HUES6 (cell line): Measurements from ENCODE around the gene ST8SIA1.

Source experiments
- H3K27ac ChIP-seq: 2 replicates; pipeline ENCODE4 v1.7.0; 2013; ENCODE audit warnings: low read depth, mild to moderate bottlenecking, low read length, inconsistent platforms
- H3K27me3 ChIP-seq: 2 replicates; pipeline ENCODE4 v1.6.1; 2013; ENCODE audit warnings: low read length; ENCODE audit not compliant: control insufficient read depth, insufficient read depth
- H3K36me3 ChIP-seq: 2 replicates; pipeline ENCODE4 v1.6.1; 2013; ENCODE audit warnings: low read length; ENCODE audit not compliant: control insufficient read depth, insufficient read depth
- H3K4me1 ChIP-seq: 2 replicates; pipeline ENCODE4 v1.6.1; 2013; ENCODE audit warnings: low read length; ENCODE audit not compliant: control insufficient read depth, insufficient read depth
- H3K4me3 ChIP-seq: 2 replicates; pipeline ENCODE4 v1.5.1; 2013; ENCODE audit warnings: low read depth, low read length
- H3K9ac ChIP-seq: one replicate; pipeline ENCODE4 v1.6.1; 2013; ENCODE audit warnings: mild to moderate bottlenecking, low read length
- H3K9me3 ChIP-seq: 2 replicates; pipeline ENCODE4 v1.6.1; 2013; ENCODE audit warnings: low read depth, low read length; ENCODE audit not compliant: control insufficient read depth, insufficient read depth

Gene ST8SIA1

GRCh38 chr12:22307811-22308210, 26.7 kb downstream of the ST8SIA1 start:
- H3K9me3 ChIP-seq = peaks cover 2% of the 10 kb centered on the region
- no peaks in the 10 kb centered on the region for H3K27me3 ChIP-seq
- H3K27ac ChIP-seq = no peak overlapping the region
- H3K4me1 ChIP-seq = no peaks in the 10 kb centered on the region; the same call in 1 of the 2 replicates
- no peak overlapping the region for H3K9ac ChIP-seq
- H3K4me3 ChIP-seq = no peak overlapping the region
- no peaks in the 10 kb centered on the region for H3K36me3 ChIP-seq

GRCh38 chr12:22306311-22306710, 28.2 kb downstream of the ST8SIA1 start:
- no peaks in the 10 kb centered on the region; the same call in 1 of the 2 replicates for H3K4me1 ChIP-seq
- H3K27ac ChIP-seq = no peak overlapping the region
- no peak overlapping the region for H3K4me3 ChIP-seq
- no peaks in the 10 kb centered on the region for H3K36me3 ChIP-seq
- peaks cover 14% of the 10 kb centered on the region for H3K9me3 ChIP-seq
- no peak overlapping the region for H3K9ac ChIP-seq
- no peaks in the 10 kb centered on the region for H3K27me3 ChIP-seq

- H3K27ac ChIP-seq = no peak overlapping the region
- no peaks in the 10 kb centered on the region for H3K27me3 ChIP-seq
- no peaks in the 10 kb centered on the region; the same call in 1 of the 2 replicates for H3K4me1 ChIP-seq
- peaks cover 26% of the 10 kb centered on the region for H3K9me3 ChIP-seq
- no peaks in the 10 kb centered on the region for H3K36me3 ChIP-seq
- H3K4me3 ChIP-seq = no peak overlapping the region
- no peak overlapping the region for H3K9ac ChIP-seq
These were observed 30.2 kb downstream of the ST8SIA1 start for GRCh38 chr12:22304341-22304740.

- H3K27me3 ChIP-seq = no peaks in the 10 kb centered on the region
- H3K4me1 ChIP-seq = no peaks in the 10 kb centered on the region
- no peak overlapping the region for H3K4me3 ChIP-seq
- H3K36me3 ChIP-seq = no peaks in the 10 kb centered on the region
- no peak overlapping the region for H3K9ac ChIP-seq
- H3K27ac ChIP-seq = no peak overlapping the region
- H3K9me3 ChIP-seq = peaks cover 46% of the 10 kb centered on the region
These were observed 35.1 kb downstream of the ST8SIA1 start for GRCh38 chr12:22299294-22299912.

DNA sequence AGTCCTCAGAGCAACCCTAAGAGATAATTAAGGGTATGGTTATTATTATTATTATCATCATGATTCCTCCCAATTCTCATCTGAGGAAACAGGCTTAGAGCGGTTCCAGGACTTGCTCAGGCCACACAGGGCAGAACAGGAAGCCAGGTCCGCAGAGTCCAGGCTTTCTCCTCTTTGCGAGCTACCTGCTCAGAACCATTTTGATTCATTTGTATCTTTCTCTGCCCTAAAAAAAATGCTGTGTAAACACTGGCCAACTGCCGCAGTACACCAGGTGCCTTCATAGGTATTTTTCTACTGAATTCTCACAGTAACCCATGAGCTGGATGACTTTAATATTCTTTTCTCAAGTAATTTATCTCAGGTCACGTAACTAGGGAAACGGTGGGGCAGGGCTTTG, 45.3 kb downstream of the ST8SIA1 start:
- Histone ChIP-seq H3K27me3 (no peaks in the 10 kb centered on the region; the same call in 1 of the 2 replicates), H3K4me1 (peaks cover 9% of the 10 kb centered on the region), H3K4me3 (no peak overlapping the region), H3K9ac (no peak overlapping the region), H3K9me3 (no peaks in the 10 kb centered on the region; the same call in 1 of the 2 replicates), H3K36me3 (no peaks in the 10 kb centered on the region), H3K27ac (no peak overlapping the region)

GRCh38 chr12:22287776-22288621, 46.5 kb downstream of the ST8SIA1 start:
- H3K27ac ChIP-seq = no peak overlapping the region
- 0 out of 2 replicates have a peak overlapping the region, but pooled peaks have one; percentile 0 for H3K4me3 ChIP-seq
- no peaks in the 10 kb centered on the region; the same call in 1 of the 2 replicates for H3K9me3 ChIP-seq
- no peaks in the 10 kb centered on the region for H3K36me3 ChIP-seq
- no peaks in the 10 kb centered on the region; the same call in 1 of the 2 replicates for H3K27me3 ChIP-seq
- H3K4me1 ChIP-seq = peaks cover 9% of the 10 kb centered on the region
- H3K9ac ChIP-seq = no peak overlapping the region

DNA sequence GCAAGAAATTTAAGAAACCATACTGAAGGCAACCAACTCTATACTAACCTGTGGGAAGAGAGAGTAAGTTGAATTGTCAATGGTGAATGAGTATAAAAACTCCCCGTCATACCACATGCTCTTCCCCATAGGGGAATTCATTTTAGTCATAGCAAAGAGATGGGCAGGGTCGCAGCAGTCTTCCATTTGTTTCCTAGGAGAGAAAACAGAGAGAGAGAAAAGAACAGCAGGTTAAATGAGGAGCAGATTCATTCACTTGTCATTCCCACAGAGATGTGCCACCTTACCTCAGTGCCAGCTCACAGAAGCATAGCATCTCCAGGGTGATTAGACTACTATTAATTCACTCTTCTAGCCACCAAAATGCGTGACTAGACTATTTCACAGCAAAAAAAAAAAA, 47.4 kb downstream of the ST8SIA1 start:
- Histone ChIP-seq H3K4me1 (peaks cover 9% of the 10 kb centered on the region), H3K27me3 (no peaks in the 10 kb centered on the region; the same call in 1 of the 2 replicates), H3K9me3 (no peaks in the 10 kb centered on the region), H3K36me3 (no peaks in the 10 kb centered on the region), H3K4me3 (no peak overlapping the region), H3K27ac (no peak overlapping the region), H3K9ac (no peak overlapping the region)

DNA sequence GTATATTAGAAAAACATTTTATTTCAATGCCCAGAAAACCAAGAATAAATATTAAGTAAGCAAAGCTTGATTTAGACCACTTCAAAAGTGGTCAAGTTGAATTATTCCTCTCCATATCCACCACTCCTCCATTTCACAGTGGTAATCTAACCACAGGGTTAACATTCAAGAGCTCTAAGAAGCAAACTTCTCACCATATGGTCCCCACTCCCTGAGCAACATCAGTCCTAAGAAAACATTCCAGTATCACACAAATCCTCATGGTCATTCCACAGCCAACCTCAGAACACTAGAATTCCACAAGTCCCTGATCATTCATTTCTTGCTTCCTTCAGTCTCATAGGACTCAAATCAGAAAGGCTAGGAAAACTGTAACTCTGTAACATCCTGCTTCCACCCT, 47.9 kb downstream of the ST8SIA1 start:
- H3K4me3 ChIP-seq = no peak overlapping the region
- H3K36me3 ChIP-seq = no peaks in the 10 kb centered on the region
- no peak overlapping the region for H3K9ac ChIP-seq
- peaks cover 9% of the 10 kb centered on the region for H3K4me1 ChIP-seq
- H3K9me3 ChIP-seq = no peaks in the 10 kb centered on the region
- no peak overlapping the region for H3K27ac ChIP-seq
- H3K27me3 ChIP-seq = no peaks in the 10 kb centered on the region; the same call in 1 of the 2 replicates

- Histone ChIP-seq H3K4me3 (no peak overlapping the region), H3K27ac (no peak overlapping the region), H3K36me3 (no peaks in the 10 kb centered on the region), H3K4me1 (peaks cover 9% of the 10 kb centered on the region), H3K9ac (no peak overlapping the region), H3K9me3 (no peaks in the 10 kb centered on the region), H3K27me3 (no peaks in the 10 kb centered on the region; the same call in 1 of the 2 replicates)
These were observed 48.7 kb downstream of the ST8SIA1 start for GRCh38 chr12:22285846-22286245.

DNA sequence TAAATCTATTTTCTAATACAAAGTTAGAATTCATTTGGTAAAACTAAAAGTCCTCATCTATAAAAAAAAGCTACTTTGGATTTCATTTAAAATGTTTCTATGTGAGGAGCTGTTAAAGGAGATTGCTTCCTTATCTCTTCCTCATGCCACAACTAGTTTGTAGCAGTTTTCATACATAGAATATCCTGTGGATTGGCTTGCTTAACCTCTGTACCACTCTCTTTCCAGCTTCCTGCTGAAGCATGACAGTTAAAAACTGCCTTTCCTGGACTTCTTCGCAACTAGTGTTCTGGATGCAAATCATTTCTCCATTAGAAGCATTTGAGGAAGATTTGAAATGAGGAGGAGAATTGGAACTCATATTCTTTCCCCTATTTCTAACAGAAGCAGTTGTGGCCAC, 49.6 kb downstream of the ST8SIA1 start:
- Histone ChIP-seq H3K9me3 (no peaks in the 10 kb centered on the region), H3K27me3 (no peaks in the 10 kb centered on the region; the same call in 1 of the 2 replicates), H3K27ac (no peak overlapping the region), H3K4me1 (peaks cover 9% of the 10 kb centered on the region), H3K9ac (no peak overlapping the region), H3K4me3 (no peak overlapping the region), H3K36me3 (no peaks in the 10 kb centered on the region)

DNA sequence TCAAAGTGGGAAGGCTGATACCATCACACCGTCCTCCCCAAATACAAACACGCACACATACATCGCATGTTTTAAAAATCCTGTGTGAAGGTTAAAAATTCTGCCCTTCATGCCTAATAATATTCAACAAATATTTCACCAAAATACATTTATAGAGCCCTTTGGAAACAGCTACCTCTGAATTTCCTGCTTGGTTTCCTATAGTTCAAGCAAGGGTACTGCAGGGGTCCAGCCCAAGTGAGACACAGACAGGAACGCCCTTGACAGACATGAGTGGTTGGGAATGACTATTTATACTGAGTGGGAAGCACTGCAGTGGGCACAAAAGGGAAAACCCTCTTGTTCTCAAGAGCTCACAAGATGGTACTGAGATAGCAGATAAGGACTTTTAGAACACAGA, 51.0 kb downstream of the ST8SIA1 start:
- no peak overlapping the region for H3K4me3 ChIP-seq
- H3K27me3 ChIP-seq = no peaks in the 10 kb centered on the region; the same call in 1 of the 2 replicates
- no peaks in the 10 kb centered on the region for H3K36me3 ChIP-seq
- H3K27ac ChIP-seq = no peak overlapping the region
- H3K9ac ChIP-seq = no peak overlapping the region
- H3K9me3 ChIP-seq = no peaks in the 10 kb centered on the region
- peaks cover 7% of the 10 kb centered on the region for H3K4me1 ChIP-seq
